ENCODE data around the gene ITGA8. TPM values are rescaled to one million over a fixed set of nuclear protein-coding genes. Genes with fewer than 3 reads are reported as not detected.
"Not testable (repeated sequence)": the region's sequence is repeated elsewhere in the genome, so short reads cannot be mapped to it uniquely, and the experiment has no call there.

The ITGA8 gene
- total RNA-seq, 1 experiment from 2014 or later = not detected

DNA sequence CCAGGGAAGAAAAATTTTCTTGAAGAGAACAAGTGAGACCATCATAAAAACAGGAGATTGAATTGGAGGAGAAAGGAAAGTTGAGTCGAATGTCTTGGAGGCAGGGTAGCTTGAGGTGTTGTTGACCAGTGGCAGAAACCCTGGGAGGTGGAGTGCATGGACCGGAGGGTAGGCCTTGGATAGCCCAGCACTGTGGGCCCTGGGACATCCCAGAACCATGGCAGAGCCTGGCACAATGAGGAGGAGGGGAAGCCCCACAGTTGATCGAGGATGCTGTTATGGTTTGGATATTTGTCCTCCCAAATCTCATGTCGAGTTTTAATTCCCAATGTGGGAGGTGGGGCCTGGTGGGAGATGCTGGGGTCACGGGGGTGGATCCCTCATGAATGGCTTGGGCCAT lies 157.1 kb downstream of the ITGA8 start:
- DNase-seq = no peak
- no peaks in the 10 kb centered on the region; the same call in 1 of the 2 replicates for H3K9me3 ChIP-seq
- peaks cover 15% of the 10 kb centered on the region for H3K27me3 Mint-ChIP-seq (ENCODE audit: insufficient read depth, unreplicated experiment)
- H3K27ac Mint-ChIP-seq (ENCODE audit: unreplicated experiment) = no peak overlapping the region
- H3K4me3 Mint-ChIP-seq (ENCODE audit: unreplicated experiment) = no peak overlapping the region
- no TSS peak for BruUV-seq (replicated peaks)
- no peak overlapping the region for H3K4me3 ChIP-seq (ENCODE audit: low read depth, low read length)
- H3K4me1 Mint-ChIP-seq (ENCODE audit: low read depth, unreplicated experiment) = no peaks in the 10 kb centered on the region
- POLR2A ChIA-PET = no interaction called here
- TF ChIP-seq, protein P1, sequence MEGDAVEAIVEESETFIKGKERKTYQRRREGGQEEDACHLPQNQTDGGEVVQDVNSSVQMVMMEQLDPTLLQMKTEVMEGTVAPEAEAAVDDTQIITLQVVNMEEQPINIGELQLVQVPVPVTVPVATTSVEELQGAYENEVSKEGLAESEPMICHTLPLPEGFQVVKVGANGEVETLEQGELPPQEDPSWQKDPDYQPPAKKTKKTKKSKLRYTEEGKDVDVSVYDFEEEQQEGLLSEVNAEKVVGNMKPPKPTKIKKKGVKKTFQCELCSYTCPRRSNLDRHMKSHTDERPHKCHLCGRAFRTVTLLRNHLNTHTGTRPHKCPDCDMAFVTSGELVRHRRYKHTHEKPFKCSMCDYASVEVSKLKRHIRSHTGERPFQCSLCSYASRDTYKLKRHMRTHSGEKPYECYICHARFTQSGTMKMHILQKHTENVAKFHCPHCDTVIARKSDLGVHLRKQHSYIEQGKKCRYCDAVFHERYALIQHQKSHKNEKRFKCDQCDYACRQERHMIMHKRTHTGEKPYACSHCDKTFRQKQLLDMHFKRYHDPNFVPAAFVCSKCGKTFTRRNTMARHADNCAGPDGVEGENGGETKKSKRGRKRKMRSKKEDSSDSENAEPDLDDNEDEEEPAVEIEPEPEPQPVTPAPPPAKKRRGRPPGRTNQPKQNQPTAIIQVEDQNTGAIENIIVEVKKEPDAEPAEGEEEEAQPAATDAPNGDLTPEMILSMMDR (IDR thresholded peaks at IDR 0.05; ENCODE audit: insufficient read depth in 1 of 2, low read depth in 1 of 2, low read length in 1 of 2, severe bottlenecking in 1 of 2, unreplicated experiment in 1 of 2) = no peak
- CTCF ChIA-PET = no interaction called here
- H3K36me3 Mint-ChIP-seq (ENCODE audit: insufficient read depth, unreplicated experiment) = no peaks in the 10 kb centered on the region
- H3K4me1 ChIP-seq = no peaks in the 10 kb centered on the region
- H3K27me3 ChIP-seq (replicated peaks; ENCODE audit: control insufficient read depth, insufficient read depth, low read length) = no peaks in the 10 kb centered on the region
- no peaks in the 10 kb centered on the region for H3K9me3 Mint-ChIP-seq (ENCODE audit: unreplicated experiment)
- intact Hi-C loops (cut with micrococcal nuclease; ENCODE audit: unreplicated experiment) = no loop called here
- H3K36me3 ChIP-seq (ENCODE audit: control insufficient read depth, insufficient read depth, low read length) = no peaks in the 10 kb centered on the region

DNA sequence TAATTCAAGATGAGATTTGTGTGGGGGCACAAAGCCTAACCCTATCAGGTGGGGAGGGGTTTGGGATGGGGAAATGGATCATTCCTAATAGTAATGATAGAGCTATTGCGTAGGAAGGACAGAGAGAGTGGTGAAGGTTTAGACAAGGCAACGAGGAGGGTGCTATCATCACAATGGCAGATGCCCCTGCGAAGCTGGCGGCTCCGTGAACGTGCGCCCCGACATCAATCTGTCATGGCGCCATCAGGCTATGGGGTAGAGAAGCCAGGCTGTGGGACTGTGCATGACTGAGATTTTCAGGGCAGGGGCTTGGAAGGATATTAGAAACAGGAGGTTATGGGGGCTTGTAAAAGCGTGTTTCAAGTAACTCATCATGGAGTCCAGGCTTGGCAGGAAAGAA lies 157.6 kb downstream of the ITGA8 start:
- TF ChIP-seq, protein P1 (IDR thresholded peaks at IDR 0.05; ENCODE audit: insufficient read depth in 1 of 2, low read depth in 1 of 2, low read length in 1 of 2, severe bottlenecking in 1 of 2, unreplicated experiment in 1 of 2) = no peak
- no peak for DNase-seq
- Mint-ChIP-seq H3K9me3 (ENCODE audit: unreplicated experiment) (no peaks in the 10 kb centered on the region), H3K36me3 (ENCODE audit: insufficient read depth, unreplicated experiment) (no peaks in the 10 kb centered on the region), H3K27me3 (ENCODE audit: insufficient read depth, unreplicated experiment) (peaks cover 15% of the 10 kb centered on the region), H3K4me3 (ENCODE audit: unreplicated experiment) (no peak overlapping the region), H3K27ac (ENCODE audit: unreplicated experiment) (no peak overlapping the region), H3K4me1 (ENCODE audit: low read depth, unreplicated experiment) (no peaks in the 10 kb centered on the region)
- no peaks in the 10 kb centered on the region for H3K4me1 ChIP-seq
- ChIA-PET CTCF (no interaction called here), POLR2A (no interaction called here)
- intact Hi-C loops (cut with micrococcal nuclease; ENCODE audit: unreplicated experiment) = no loop called here
- no peak overlapping the region for H3K4me3 ChIP-seq (ENCODE audit: low read depth, low read length)
- no peaks in the 10 kb centered on the region for H3K36me3 ChIP-seq (ENCODE audit: control insufficient read depth, insufficient read depth, low read length)
- no peaks in the 10 kb centered on the region; the same call in 1 of the 2 replicates for H3K9me3 ChIP-seq
- BruUV-seq (replicated peaks) = no TSS peak
- H3K27me3 ChIP-seq (replicated peaks; ENCODE audit: control insufficient read depth, insufficient read depth, low read length) = no peaks in the 10 kb centered on the region

DNA sequence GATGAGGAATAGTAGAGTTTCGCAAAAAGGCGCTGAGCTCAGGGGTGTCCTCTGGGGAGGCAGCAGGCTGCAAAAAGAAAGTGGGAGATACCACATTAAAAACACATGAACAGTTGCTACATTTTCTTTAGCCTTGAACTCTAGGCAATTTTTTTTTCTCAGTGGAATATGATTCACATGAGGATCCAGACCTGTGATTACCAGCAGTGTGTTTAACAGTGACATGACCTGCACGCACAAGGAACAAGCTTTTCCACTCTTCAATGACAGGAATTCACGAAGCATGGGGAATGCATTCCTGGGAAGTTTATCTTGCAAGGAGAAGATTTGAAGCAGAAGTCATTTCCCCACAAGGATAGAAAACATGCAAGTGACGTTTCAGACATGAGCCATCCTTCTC lies 161.6 kb downstream of the ITGA8 start:
- no peaks in the 10 kb centered on the region for H3K9me3 Mint-ChIP-seq (ENCODE audit: unreplicated experiment)
- no peak overlapping the region for H3K4me3 Mint-ChIP-seq (ENCODE audit: unreplicated experiment)
- POLR2A ChIA-PET = no interaction called here
- Histone ChIP-seq H3K4me3 (ENCODE audit: low read depth, low read length) (no peak overlapping the region), H3K36me3 (ENCODE audit: control insufficient read depth, insufficient read depth, low read length) (no peaks in the 10 kb centered on the region), H3K9me3 (no peaks in the 10 kb centered on the region; the same call in 1 of the 2 replicates), H3K27me3 (replicated peaks; ENCODE audit: control insufficient read depth, insufficient read depth, low read length) (no peaks in the 10 kb centered on the region), H3K4me1 (no peaks in the 10 kb centered on the region)
- CTCF ChIA-PET = no interaction called here
- intact Hi-C loops (cut with micrococcal nuclease; ENCODE audit: unreplicated experiment) = loop anchor here (5.0 kb wide), 1 partner anchor 126 kb away; no protein-coding TSS in a partner anchor
- H3K27me3 Mint-ChIP-seq (ENCODE audit: insufficient read depth, unreplicated experiment) = peaks cover 15% of the 10 kb centered on the region
- H3K36me3 Mint-ChIP-seq (ENCODE audit: insufficient read depth, unreplicated experiment) = no peaks in the 10 kb centered on the region
- no peak overlapping the region for H3K27ac Mint-ChIP-seq (ENCODE audit: unreplicated experiment)
- no TSS peak for BruUV-seq (replicated peaks)
- TF ChIP-seq, protein P1 (IDR thresholded peaks at IDR 0.05; ENCODE audit: insufficient read depth in 1 of 2, low read depth in 1 of 2, low read length in 1 of 2, severe bottlenecking in 1 of 2, unreplicated experiment in 1 of 2) = no peak
- no peaks in the 10 kb centered on the region for H3K4me1 Mint-ChIP-seq (ENCODE audit: low read depth, unreplicated experiment)
- DNase-seq = no peak

DNA sequence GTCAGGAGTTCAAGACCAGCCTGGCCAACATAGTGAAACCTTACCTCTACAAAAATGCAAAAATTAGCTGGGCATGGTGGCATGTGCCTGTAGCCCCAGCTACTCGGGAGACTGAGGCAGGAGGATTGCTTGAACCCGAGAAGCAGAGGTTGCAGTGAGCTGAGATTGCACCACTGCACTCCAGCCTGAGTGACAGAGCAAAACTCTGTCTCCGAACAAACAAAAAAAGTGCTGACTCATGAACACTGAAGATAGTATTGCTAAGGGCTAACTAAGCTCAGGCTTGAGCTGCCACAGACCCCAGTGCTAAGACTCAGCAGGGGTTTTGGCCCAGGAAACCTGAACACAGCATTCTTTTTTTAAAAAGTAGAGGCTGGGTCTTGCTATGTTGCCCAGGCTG lies 162.6 kb downstream of the ITGA8 start:
- H3K27me3 ChIP-seq (replicated peaks; ENCODE audit: control insufficient read depth, insufficient read depth, low read length); H3K4me1 ChIP-seq; H3K4me3 Mint-ChIP-seq (ENCODE audit: unreplicated experiment); H3K9me3 ChIP-seq; H3K36me3 ChIP-seq (ENCODE audit: control insufficient read depth, insufficient read depth, low read length); H3K36me3 Mint-ChIP-seq (ENCODE audit: insufficient read depth, unreplicated experiment); H3K9me3 Mint-ChIP-seq (ENCODE audit: unreplicated experiment); H3K27ac Mint-ChIP-seq (ENCODE audit: unreplicated experiment); BruUV-seq (replicated peaks); POLR2A ChIA-PET; H3K4me1 Mint-ChIP-seq (ENCODE audit: low read depth, unreplicated experiment); H3K4me3 ChIP-seq (ENCODE audit: low read depth, low read length); DNase-seq: not testable (repeated sequence)
- H3K27me3 Mint-ChIP-seq (ENCODE audit: insufficient read depth, unreplicated experiment) = peaks cover 11% of the 10 kb centered on the region
- CTCF ChIA-PET = interaction anchor here (1.1 kb wide), 1 partner anchor 118 kb away, joined by 3 read pairs; no protein-coding TSS in a partner anchor
- intact Hi-C loops (cut with micrococcal nuclease; ENCODE audit: unreplicated experiment) = loop anchor here (5.0 kb wide), 1 partner anchor 125 kb away; no protein-coding TSS in a partner anchor
